ENCODE measurements around the gene CDK12. TPM values are rescaled to one million over a fixed set of nuclear protein-coding genes. Genes with fewer than 3 reads are reported as not detected.
"Not testable (repeated sequence)": the region's sequence is repeated elsewhere in the genome, so short reads cannot be mapped to it uniquely, and the experiment has no call there.

Gene CDK12
- 10 to 100 TPM; 24.9 to 27.9 (median 25.9) TPM for total RNA-seq
- 8.2 TPM for polyA plus RNA-seq
- long read RNA-seq, donor 1, partial matches to known transcripts: 3 of 10 reads
- long read RNA-seq, donor 1, other reads (novel, unspliced or antisense): 5 of 10 reads
- long read RNA-seq, donor 2, full-length matches to known transcripts: 2 of 3 reads
- long read RNA-seq, donor 2, partial matches to known transcripts: 0 of 3 reads
- long read RNA-seq, donor 2, other reads (novel, unspliced or antisense): 1 of 3 reads
- long read RNA-seq, donor 3, full-length matches to known transcripts: 5 of 14 reads
- long read RNA-seq, donor 3, partial matches to known transcripts: 4 of 14 reads
- long read RNA-seq, donor 3, other reads (novel, unspliced or antisense): 5 of 14 reads
- long read RNA-seq, donor 4, partial matches to known transcripts: 2 of 2 reads
- long read RNA-seq, donor 4, other reads (novel, unspliced or antisense): 0 of 2 reads

DNA sequence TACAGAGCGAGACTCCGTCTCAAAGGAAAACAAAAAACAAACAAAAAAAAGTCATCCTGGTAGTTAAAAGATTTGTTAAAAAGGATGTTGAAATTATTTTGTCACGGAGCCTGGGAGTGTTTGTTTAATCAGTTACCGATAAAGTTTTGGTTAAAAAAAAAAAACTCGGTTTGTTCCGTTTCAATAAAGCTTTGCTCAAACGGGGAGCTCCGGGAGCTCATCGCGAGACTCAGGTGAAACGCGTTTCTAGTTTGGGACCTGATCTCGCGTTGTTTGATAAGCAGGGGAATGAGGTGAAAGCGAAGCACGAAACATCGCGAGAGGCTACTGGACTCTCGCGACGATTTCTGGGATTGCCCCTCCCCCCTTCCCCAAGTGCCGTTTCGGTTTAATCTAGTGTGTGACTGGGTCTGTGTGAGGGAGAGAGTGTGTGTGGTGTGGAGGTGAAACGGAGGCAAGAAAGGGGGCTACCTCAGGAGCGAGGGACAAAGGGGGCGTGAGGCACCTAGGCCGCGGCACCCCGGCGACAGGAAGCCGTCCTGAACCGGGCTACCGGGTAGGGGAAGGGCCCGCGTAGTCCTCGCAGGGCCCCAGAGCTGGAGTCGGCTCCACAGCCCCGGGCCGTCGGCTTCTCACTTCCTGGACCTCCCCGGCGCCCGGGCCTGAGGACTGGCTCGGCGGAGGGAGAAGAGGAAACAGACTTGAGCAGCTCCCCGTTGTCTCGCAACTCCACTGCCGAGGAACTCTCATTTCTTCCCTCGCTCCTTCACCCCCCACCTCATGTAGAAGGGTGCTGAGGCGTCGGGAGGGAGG lies at the start of gene CDK12:
Gene CDK12 (plus strand): TSS at position 374 of the 813 bp plus-strand sequence. CDS start 586 bp downstream, outside the sequence.
- no peaks in the 10 kb centered on the region for H3K9me3 ChIP-seq (ENCODE audit: control insufficient read depth, low read length)
- peaks cover 2% of the 10 kb centered on the region for H3K4me1 ChIP-seq (ENCODE audit: control insufficient read depth, insufficient read depth, low read length)
- intact Hi-C loops (cut with DNase I): no loop called here
- 2% methylated on average over 51 of the region's 51 CpGs for WGBS
- DNase-seq: peak; percentile 94 to 96 (median 96)
- no peaks in the 10 kb centered on the region for H3K27me3 ChIP-seq (ENCODE audit: control insufficient read depth, insufficient read depth)
- H3K4me3 ChIP-seq (ENCODE audit: low read length): peak within 1 kb of the TSS; percentile 67
- H3K27ac ChIP-seq (ENCODE audit: low read length): peak within 1 kb of the TSS; percentile 90
- ATAC-seq: peak; percentile 92 to 94

DNA sequence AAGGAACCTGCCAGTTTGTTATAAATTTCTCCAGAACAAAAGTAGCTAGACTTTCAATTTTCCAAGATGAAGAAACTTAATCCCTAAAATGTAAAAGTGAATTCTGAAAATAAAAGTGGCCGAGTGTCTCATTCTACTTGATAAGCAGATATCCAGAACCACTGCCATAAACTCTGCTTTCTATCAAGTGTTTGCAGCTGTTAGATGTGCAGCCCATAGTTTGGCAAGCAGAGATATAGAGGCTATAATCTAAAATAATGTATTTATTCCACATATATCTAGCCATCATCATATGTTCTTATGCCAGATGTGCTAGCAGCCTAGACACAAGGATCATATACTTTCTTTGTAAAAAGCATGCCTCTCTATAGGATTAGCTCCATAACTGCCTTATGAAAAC lies 45.1 kb upstream of the CDK12 start:
- intact Hi-C loops (cut with DNase I): loop anchor here in 1 of 4 donors (10.0 kb wide), 1 partner anchor 89 kb away; no protein-coding TSS in a partner anchor
- DNase-seq (no peak), ATAC-seq (no peak)
- no peaks in the 10 kb centered on the region for H3K4me1 ChIP-seq (ENCODE audit: control insufficient read depth, insufficient read depth, low read length)
- 81% methylated on average over 1 of the region's 1 CpG for WGBS
- no peak overlapping the region for H3K27ac ChIP-seq (ENCODE audit: low read length)
- no peak overlapping the region for H3K4me3 ChIP-seq (ENCODE audit: low read length)
- no peaks in the 10 kb centered on the region for H3K27me3 ChIP-seq (ENCODE audit: control insufficient read depth, insufficient read depth)
- H3K9me3 ChIP-seq (ENCODE audit: control insufficient read depth, low read length): no peaks in the 10 kb centered on the region

DNA sequence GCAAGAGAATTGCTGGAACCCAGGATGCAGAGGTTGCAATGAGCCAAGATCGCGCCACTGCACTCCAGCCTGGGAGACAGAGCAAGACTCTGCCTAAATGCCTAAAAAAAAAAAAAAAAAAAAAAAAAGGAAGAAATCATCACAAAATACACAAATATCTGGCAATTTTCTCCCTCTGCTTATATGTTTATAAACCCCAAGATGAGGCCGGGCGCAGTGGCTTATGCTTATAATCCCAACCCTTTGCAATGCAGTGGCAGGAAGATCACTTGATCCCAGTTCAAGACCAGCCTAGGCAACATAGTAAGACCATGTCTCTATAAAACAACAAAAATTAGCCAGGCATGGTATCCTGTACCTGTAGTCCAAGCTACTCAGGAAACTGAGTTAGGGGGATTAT lies 31.7 kb upstream of the CDK12 start:
- DNase-seq (no peak), ATAC-seq (no peak)
- Histone ChIP-seq H3K27ac (ENCODE audit: low read length) (no peak overlapping the region), H3K4me1 (ENCODE audit: control insufficient read depth, insufficient read depth, low read length) (no peaks in the 10 kb centered on the region), H3K9me3 (ENCODE audit: control insufficient read depth, low read length) (no peaks in the 10 kb centered on the region), H3K27me3 (ENCODE audit: control insufficient read depth, insufficient read depth) (no peaks in the 10 kb centered on the region), H3K4me3 (ENCODE audit: low read length) (no peak overlapping the region)
- intact Hi-C loops (cut with DNase I): no loop called here
- WGBS: over 99% methylated on average over 4 of the region's 4 CpGs

DNA sequence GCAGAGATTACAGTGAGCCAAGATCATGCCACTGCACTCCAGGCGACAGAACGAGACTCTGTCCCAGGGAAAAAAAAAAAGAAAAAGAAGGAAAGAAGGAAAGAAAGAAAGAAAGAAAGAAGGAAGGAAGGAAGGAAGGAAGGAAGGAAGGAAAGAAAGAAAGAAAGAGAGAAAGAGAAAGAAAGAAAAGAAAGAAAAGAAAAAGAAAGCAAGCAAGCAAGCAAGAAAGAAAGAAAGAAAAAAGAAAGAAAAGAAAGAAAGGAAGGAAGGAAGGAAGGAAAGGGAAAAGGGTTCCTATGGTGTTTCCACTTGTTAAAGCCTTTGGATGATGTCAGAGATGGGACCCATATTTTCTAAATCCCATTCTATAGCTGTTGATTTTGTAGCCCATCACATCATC lies 21.4 kb upstream of the CDK12 start:
- DNase-seq; ATAC-seq; H3K9me3 ChIP-seq (ENCODE audit: control insufficient read depth, low read length); H3K27ac ChIP-seq (ENCODE audit: low read length); H3K27me3 ChIP-seq (ENCODE audit: control insufficient read depth, insufficient read depth); intact Hi-C loops (cut with DNase I); H3K4me3 ChIP-seq (ENCODE audit: low read length); H3K4me1 ChIP-seq (ENCODE audit: control insufficient read depth, insufficient read depth, low read length): not testable (repeated sequence)
- 96% methylated on average over 2 of the region's 2 CpGs for WGBS

DNA sequence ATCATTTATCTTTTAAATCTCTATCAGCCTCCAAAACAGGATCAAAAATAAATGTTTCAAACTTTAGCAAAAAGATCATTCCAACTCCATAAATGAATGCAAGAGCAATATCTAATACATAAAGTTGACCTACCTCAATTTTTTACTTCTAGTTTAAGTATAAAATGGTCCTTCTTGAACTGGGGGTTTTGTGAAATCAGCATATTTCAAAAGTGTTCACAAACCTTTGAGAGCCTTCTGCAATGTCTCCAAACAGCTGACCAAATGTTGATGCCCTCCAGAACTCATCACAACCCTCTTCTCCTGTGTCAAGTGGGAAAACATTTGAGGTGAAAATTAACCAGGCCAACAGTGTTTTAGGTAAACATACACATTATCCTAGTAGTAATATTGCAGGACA lies 18.0 kb upstream of the CDK12 start:
- Histone ChIP-seq H3K4me1 (ENCODE audit: control insufficient read depth, insufficient read depth, low read length) (no peaks in the 10 kb centered on the region), H3K27ac (ENCODE audit: low read length) (no peak overlapping the region), H3K27me3 (ENCODE audit: control insufficient read depth, insufficient read depth) (no peaks in the 10 kb centered on the region), H3K4me3 (ENCODE audit: low read length) (no peak overlapping the region), H3K9me3 (ENCODE audit: control insufficient read depth, low read length) (no peaks in the 10 kb centered on the region)
- intact Hi-C loops (cut with DNase I): no loop called here
- no peak for ATAC-seq
- DNase-seq: no peak

DNA sequence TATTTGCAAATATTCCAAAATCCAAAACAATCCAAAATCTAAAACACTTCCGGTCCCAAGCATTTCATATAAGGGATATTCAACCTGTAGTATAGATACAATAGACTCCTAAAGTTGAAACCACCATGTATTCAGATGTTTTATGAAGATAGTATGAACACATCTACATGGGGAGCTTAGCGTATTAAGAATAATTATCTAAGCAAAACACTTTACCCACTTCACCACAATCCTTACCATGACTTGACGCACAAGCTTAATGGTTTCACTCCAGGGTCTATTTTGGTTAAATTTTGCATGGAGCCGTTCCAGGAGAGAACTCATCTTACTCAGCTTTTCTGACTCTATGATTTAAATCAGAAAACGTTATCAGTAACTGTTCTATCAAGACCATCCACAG lies 13.7 kb upstream of the CDK12 start:
- no peaks in the 10 kb centered on the region for H3K9me3 ChIP-seq (ENCODE audit: control insufficient read depth, low read length)
- peaks cover 2% of the 10 kb centered on the region for H3K4me1 ChIP-seq (ENCODE audit: control insufficient read depth, insufficient read depth, low read length)
- intact Hi-C loops (cut with DNase I): no loop called here
- no peak overlapping the region for H3K4me3 ChIP-seq (ENCODE audit: low read length)
- no peak overlapping the region for H3K27ac ChIP-seq (ENCODE audit: low read length)
- ATAC-seq (no peak), DNase-seq (no peak)
- no peaks in the 10 kb centered on the region for H3K27me3 ChIP-seq (ENCODE audit: control insufficient read depth, insufficient read depth)
- WGBS: 90% methylated on average over 5 of the region's 5 CpGs

DNA sequence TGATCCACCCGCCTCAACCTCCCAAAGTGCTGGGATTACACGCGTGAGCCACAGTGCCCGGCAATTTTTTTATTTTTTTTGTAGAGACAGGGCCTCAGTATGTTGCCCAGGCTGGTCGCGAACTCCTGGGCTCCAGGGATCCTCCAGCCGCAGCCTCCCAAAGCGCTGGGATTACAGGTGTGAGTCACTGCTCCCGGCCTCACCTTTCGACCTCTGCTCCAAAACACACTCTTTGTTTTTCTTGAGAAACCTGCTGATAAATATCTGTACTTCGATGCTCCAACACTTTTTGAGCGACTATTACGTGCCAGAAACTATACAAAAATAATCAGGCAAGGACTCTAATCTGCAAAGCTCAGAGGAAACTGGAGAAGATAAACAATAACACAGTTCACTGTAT lies 11.2 kb upstream of the CDK12 start:
- intact Hi-C loops (cut with DNase I): loop anchor here in 1 of 4 donors (2.0 kb wide), 1 partner anchor 49 kb away; the partner anchor contains the start of gene FBXL20
- H3K27ac ChIP-seq (ENCODE audit: low read length): no peak overlapping the region

DNA sequence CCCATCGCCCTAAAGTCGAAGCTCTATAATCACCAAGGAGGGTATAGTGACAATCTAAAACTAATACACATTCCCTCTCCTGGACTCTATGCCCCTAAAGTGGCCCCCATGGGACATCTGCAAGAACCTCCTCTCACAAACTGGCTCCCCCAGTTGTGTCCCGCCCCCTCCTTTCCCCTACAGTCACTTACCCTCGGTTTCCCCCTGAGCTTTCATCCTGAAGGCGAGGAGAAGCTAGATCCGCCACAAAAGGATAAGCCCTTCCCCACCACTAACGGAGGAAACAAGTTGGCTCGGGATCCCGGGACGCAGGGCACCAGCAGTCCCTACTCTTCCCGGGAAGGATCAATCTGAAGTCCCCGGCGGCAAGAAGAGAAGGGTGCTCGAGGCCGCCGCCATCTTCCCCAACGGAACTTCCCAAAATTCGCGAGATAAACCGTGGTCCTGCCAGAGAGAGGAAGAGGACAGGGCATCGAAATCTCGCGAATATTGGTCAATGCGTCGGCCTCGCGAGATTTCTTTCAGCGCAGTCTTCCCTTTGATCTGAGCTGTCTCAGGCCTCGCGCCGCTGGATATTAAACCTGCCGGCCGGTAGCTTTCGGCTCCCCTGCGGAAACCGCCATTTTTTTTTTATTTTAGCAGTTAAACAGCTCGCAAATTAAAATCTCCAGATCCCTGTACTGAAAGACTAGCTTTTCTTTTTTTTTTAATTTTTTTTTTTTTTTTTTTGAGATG lies 10.3 kb upstream of the CDK12 start, which contains the start of gene MED1:
Gene MED1 (minus strand): TSS at position 417 of the 735 bp plus-strand sequence. CDS start 201 bp downstream, at position 216.
- under 1% methylated on average over 37 of the region's 37 CpGs for WGBS
- ATAC-seq (peak; percentile 98 to 99), DNase-seq (peak; percentile 94 to 97 (median 97))
- intact Hi-C loops (cut with DNase I): loop anchor here in 1 of 4 donors (2.0 kb wide), 1 partner anchor 50 kb away; the partner anchor contains the start of gene FBXL20
- Histone ChIP-seq H3K4me3 (ENCODE audit: low read length) (peak within 1 kb of the TSS; percentile 99), H3K27me3 (ENCODE audit: control insufficient read depth, insufficient read depth) (no peaks in the 10 kb centered on the region), H3K27ac (ENCODE audit: low read length) (peak within 1 kb of the TSS; percentile 97), H3K4me1 (ENCODE audit: control insufficient read depth, insufficient read depth, low read length) (peaks cover 2% of the 10 kb centered on the region), H3K9me3 (ENCODE audit: control insufficient read depth, low read length) (no peaks in the 10 kb centered on the region)

More for the DNA sequence above, 11.2 kb upstream of the CDK12 start:
- H3K9me3 ChIP-seq (ENCODE audit: control insufficient read depth, low read length): no peaks in the 10 kb centered on the region
- no peaks in the 10 kb centered on the region for H3K27me3 ChIP-seq (ENCODE audit: control insufficient read depth, insufficient read depth)
- DNase-seq (no peak), ATAC-seq (no peak)
- H3K4me3 ChIP-seq (ENCODE audit: low read length): peak overlapping the region; percentile 99
- 79% methylated on average over 13 of the region's 13 CpGs for WGBS
- H3K4me1 ChIP-seq (ENCODE audit: control insufficient read depth, insufficient read depth, low read length): peaks cover 2% of the 10 kb centered on the region

DNA sequence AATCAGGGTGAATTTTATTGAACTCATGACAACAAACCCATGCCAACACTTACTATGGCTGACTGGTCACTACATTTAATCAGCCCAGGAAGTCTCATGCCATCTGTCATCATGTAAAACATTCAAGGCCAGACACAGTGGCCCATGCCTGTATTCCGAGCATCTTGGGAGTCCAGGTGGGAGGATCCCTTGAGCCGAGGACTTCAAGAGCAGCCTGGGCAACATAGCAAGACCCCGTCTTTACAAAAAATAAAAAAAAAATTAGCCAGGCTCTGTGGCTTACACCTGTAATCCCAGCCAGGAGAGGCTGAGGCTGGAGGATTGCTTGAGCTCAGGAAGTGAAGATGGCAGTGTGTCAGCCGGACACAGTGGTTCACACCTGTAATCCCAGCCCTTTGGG lies 5.4 kb upstream of the CDK12 start:
- Histone ChIP-seq H3K4me1 (ENCODE audit: control insufficient read depth, insufficient read depth, low read length) (peaks cover 2% of the 10 kb centered on the region), H3K27me3 (ENCODE audit: control insufficient read depth, insufficient read depth) (no peaks in the 10 kb centered on the region), H3K9me3 (ENCODE audit: control insufficient read depth, low read length) (no peaks in the 10 kb centered on the region), H3K27ac (ENCODE audit: low read length) (no peak overlapping the region), H3K4me3 (ENCODE audit: low read length) (no peak overlapping the region)
- WGBS: 85% methylated on average over 4 of the region's 4 CpGs
- intact Hi-C loops (cut with DNase I): no loop called here
- ATAC-seq: no peak
- DNase-seq: no peak

DNA sequence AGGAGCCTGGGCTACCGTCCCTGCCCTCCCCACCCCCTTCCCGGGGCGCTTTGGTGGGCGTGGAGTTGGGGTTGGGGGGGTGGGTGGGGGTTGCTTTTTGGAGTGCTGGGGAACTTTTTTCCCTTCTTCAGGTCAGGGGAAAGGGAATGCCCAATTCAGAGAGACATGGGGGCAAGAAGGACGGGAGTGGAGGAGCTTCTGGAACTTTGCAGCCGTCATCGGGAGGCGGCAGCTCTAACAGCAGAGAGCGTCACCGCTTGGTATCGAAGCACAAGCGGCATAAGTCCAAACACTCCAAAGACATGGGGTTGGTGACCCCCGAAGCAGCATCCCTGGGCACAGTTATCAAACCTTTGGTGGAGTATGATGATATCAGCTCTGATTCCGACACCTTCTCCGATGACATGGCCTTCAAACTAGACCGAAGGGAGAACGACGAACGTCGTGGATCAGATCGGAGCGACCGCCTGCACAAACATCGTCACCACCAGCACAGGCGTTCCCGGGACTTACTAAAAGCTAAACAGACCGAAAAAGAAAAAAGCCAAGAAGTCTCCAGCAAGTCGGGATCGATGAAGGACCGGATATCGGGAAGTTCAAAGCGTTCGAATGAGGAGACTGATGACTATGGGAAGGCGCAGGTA lies 762 bp downstream of the CDK12 start:
- H3K27ac ChIP-seq (ENCODE audit: low read length): peak overlapping the region; percentile 90
- DNase-seq (peak in 1 of 3 donors; percentile 86), ATAC-seq (peak; percentile 44 to 45)
- no peaks in the 10 kb centered on the region for H3K27me3 ChIP-seq (ENCODE audit: control insufficient read depth, insufficient read depth)
- peak overlapping the region; percentile 67 for H3K4me3 ChIP-seq (ENCODE audit: low read length)
- H3K9me3 ChIP-seq (ENCODE audit: control insufficient read depth, low read length): no peaks in the 10 kb centered on the region
- peaks cover 2% of the 10 kb centered on the region for H3K4me1 ChIP-seq (ENCODE audit: control insufficient read depth, insufficient read depth, low read length)
- intact Hi-C loops (cut with DNase I): no loop called here
- under 1% methylated on average over 34 of the region's 34 CpGs for WGBS
